HepG2 (cell line): ENCODE data around the gene AKAP12.

Source experiments
- DR1 ChIP-seq: sonication (generic); formaldehyde crosslinking; IDR thresholded peaks from 2 replicates; pipeline ENCODE4 v1.8.0; 2021; ENCODE audit warnings: mild to moderate bottlenecking, missing genetic modification reagents, inconsistent platforms
- EZH2 ChIP-seq: conservative IDR thresholded peaks from 2 replicates; pipeline ENCODE4 v1.6.1; 2012; ENCODE audit warnings: mild to moderate bottlenecking, low read depth, low read length, moderate library complexity
- HCFC1 ChIP-seq: fragments of 150-350 bp; IDR thresholded peaks from 2 replicates; pipeline ENCODE4 v1.6.1; 2014; ENCODE audit warnings: low read depth, low read length
- ZFP41 ChIP-seq: sonication (generic); formaldehyde crosslinking; IDR thresholded peaks from 2 replicates; pipeline ENCODE4 v1.4.0; 2020; ENCODE audit warnings: mild to moderate bottlenecking, missing genetic modification reagents, borderline replicate concordance
- ZSCAN30 ChIP-seq: sonication (generic); formaldehyde crosslinking; IDR thresholded peaks from 2 replicates; pipeline ENCODE4 v1.5.0; 2020; ENCODE audit warnings: mild to moderate bottlenecking, missing genetic modification reagents

DNA sequence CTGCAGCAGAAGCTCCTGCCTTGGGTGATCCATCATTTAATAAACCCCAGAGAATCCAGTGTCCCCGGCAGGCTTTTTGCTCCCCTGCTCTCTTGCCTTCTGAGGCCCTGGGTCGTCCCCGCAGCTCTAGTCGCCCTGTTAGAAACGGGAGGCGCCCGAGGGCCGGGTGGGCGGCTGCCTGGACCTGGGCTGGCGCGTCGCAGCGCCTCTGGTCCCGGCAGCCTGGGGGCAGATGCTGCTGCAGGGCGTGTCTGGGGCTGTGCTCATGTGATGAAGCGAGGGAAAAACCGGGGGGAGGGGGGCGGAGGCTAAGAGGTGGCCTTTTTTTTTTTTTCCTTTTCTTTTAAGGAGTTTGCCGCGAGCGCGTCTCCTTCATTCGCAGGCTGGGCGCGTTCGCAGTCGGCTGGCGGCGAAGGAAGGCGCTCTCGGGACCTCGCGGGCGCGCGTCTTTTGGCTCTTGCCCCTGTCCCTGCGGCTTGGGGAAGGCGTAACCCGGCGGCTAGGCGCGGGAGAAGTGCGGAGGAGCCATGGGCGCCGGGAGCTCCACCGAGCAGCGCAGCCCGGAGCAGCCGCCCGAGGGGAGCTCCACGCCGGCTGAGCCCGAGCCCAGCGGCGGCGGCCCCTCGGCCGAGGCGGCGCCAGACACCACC, 394 bp downstream of the AKAP12 start:
- TF ChIP-seq ZFP41 (CRISPR knock-in tag): no peak
- no peak for TF ChIP-seq DR1 (CRISPR knock-in tag)
- TF ChIP-seq HCFC1: no peak
- TF ChIP-seq EZH2: no peak
- no peak for TF ChIP-seq ZSCAN30 (CRISPR knock-in tag)
